HL-60 (cell line): ENCODE measurements around the gene DNAJC5G.

Source experiments
- CTCF ChIP-seq: IDR thresholded peaks from one replicate; pipeline ENCODE4 v1.5.1; 2011; ENCODE audit warnings: low read length, control low read depth, inconsistent platforms; ENCODE audit not compliant: insufficient read depth
- POLR2AphosphoS5 ChIP-seq: IDR thresholded peaks from 2 replicates; pipeline ENCODE4 v1.6.1; 2012; ENCODE audit warnings: low read depth
- REST ChIP-seq: IDR thresholded peaks from 2 replicates; pipeline ENCODE4 v1.6.1; 2012; ENCODE audit warnings: low read depth; ENCODE audit not compliant: insufficient replicate concordance
- SPI1 ChIP-seq: IDR thresholded peaks from 2 replicates; pipeline ENCODE4 v1.6.1; 2012; ENCODE audit warnings: low read depth, mild to moderate bottlenecking, borderline replicate concordance

GRCh38 chr2:27241761-27242613 is 33.2 kb upstream of the DNAJC5G start:
- TF ChIP-seq CTCF (no peak), POLR2AphosphoS5 (no peak), REST (no peak), SPI1 (no peak)
